NCI-H82 (cell line): Measurements from ENCODE around the gene MRAP.

Experiments
- DNase-seq: peaks from one replicate; lab custom pipeline; 2025; lab: John Stamatoyannopoulos, UW

The MRAP gene

GRCh38 chr21:32322676-32323075 is 24.0 kb downstream of the MRAP start:
- DNase-seq, result no peak

- no peak for DNase-seq
Measured at GRCh38 chr21:32325706-32326105, 27.1 kb downstream of the MRAP start.

DNA sequence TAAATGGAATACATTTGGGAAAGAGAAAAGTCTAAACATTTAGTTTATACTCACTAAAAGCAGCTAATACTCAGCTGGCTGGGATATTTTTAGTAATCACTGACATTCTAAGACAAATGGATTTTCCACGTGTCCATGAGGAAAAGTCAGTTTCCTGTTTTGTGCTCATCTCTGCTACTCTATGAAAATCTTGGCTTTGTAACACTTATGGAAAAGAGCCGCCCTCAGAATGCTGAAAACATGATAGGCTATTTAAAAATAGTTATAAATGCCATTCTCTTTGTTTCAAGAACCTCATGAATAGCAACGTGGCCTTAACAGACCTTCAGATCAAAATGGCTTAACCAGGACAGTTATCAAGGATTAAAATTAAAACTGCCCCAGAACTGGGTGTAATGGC is 29.9 kb downstream of the MRAP start:
- no peak for DNase-seq

GRCh38 chr21:32329331-32329730 is 30.7 kb downstream of the MRAP start:
- DNase-seq, result no peak

GRCh38 chr21:32329776-32330175 is 31.1 kb downstream of the MRAP start:
- no peak for DNase-seq

DNA sequence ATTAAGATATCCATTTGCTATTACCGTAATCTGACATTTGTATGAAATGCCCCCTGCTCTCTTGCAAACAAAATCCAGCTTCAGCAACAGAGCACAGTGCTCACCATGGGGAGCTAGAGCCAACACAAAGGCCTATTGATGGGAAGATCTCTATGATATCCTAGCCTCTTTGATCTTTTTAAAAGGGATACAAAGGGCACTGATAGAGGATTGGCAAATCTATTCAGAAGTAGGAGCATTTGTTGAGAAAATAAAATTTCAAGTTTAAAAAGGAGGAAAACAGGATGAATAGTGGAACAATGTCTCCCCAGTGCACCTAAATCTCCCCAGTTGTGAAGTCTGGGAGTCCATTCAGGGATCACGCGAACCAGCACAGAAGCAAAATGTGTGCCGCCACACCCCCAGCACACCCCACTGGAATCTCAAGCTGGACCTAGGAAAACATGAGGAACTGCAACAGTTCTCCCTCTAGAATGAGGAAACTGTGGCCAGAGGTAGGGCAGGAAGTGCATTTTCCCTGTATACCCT is 32.2 kb downstream of the MRAP start:
- DNase-seq, result no peak

DNA sequence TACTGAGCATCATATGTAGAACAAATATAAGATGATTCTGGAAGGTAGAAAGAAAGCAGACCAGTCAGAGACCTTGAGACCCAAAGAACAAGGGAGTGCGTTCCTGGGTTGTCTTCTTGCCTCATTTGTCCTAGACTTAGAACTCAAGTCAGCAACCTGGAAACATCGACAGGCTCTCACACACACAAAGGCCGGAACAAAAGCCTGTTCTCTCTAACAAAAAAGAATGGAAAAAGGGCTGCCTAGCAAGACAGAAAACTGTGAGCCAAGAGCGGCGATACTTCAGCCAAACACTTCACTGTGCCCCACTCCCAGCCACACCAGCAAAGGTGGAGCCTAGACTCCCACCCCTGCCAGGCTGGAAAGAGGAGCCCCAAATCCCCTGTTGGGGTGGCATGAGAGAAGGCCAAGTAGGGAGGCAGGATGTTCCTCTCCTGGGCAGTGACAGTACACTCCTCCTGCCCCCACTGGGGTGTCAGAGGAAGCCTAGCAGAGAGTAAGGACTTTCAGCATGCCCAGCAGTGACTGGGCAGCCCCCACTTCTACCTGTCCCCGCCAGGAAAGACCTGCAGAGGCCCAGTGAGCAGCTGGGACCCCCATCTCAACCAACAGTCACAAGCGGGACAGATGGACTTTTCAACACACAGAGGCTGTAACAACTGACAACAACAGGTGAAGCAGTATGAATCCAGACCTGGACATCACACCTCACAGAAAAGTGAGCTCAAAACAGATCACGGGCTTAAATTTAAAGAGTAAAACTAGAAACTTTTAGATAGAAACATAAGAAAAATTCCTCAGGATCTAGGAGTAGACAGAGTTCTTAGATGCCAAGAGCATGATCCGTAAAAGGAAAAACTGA is 33.0 kb downstream of the MRAP start:
- DNase-seq, result no peak

DNA sequence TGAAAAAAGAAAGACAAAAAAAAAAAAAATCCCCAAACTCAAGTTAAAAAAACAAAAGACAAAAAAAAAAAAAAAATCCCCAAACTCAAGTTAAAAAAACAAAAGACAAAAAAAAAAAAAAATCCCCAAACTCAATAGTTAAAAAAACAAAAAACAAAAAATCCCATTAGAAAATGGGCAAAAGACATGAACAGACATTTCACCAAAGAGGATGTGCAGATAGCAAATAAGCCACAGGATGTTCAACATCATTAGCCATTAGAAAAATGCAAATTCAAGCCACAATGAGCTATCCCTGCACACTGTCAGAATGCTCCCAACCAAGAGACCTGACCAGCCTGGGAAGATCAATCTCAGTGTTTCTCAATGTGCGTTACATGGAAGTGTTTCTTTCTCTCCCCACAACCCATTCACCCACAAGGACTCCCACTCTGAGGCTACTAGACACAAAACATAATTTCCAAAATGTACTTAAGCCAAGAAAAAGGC is 33.9 kb downstream of the MRAP start:
- DNase-seq, result no peak

- no peak for DNase-seq
Measured at GRCh38 chr21:32333953-32334673, 35.5 kb downstream of the MRAP start.

DNA sequence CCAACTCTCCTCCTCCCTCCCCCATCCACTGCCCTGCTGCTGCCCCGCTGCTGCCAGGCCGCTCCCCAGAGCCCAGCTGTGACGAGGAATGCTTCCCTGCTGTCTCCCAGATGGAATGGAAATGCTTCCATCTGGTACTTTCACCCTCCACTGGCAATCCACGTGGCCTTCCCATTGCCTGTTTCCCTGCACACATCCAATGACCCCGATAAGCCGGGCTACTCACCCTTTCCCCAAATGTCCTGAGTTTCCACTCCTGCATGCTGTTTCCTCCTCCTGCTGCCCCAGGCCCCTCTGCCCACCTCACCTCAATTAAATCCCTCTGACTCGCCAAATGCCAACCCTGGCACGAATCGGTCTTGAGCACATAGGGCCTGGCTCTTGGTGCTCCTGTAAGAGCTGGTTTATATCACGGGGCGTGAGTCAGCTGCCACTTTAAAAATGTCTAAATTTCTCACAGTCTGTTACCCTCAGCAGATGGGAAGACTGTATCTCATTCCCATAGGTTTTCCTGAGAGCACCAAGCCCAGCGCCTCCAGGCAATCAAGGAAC is 36.4 kb downstream of the MRAP start:
- DNase-seq, result peak; percentile 44

DNA sequence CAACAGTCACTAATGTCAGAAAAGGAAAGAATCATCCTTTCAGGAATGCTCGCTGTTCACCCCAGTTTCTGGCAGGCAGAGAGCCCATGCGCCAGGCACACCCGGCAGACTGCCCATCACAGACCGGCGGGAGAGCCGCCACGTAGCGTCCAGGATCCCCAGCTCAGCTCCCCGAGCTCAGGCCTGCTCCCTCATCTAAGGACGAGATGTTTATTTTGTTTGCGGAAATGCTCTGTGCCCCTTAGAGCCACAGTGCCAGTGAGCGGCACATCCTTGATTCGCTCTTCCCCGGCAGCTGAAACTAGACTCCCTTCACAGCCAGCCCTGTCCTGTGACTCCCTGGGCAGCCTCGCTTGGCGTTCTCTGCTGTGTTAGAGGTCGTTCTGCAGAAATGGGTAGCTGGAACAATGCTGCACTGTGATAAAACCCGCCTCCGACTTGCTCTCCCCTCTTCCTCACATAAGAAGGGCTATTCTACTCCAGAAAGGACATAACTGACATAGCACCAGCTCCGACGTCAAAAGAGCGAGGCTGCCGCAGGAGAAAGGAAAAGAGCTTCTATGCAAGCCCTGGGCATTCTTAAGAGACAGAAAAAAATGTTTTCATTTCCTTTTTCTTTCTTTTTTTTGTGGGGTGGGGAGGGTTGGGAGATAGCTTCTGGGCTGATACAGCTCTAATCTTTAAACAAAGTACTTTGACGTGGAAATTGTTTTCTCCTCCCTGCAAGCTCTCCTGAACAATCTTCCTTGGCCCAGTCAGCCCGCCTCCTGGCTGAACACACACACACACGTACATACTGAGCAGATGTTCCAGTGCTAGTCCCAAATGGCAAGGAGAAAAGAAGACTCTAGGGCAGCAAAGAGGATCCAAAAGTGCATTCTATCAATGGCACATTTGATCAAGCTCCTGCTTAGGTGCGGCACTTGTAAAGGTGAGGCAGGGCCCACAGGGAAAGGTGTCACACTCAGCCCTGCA is 37.2 kb downstream of the MRAP start:
- no peak for DNase-seq

DNA sequence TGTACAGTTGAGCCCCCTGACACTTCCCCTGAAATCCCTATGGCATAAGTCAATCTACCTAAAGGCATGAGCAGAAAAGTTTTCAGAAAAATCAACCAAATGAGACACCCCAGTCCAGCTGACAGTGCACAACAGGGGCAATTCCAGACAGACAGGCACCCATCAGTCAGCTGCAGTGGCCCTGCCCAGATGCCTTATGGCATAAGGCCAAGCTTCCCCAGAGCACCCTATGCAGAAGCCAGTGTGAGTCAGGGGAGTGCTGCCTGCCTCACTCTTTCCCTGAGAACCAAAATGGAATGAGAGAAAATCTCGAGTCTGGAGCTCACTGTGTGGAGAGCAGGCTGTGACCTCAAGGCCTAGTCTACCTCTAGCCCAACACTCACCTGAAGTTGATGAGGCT is 38.1 kb downstream of the MRAP start:
- DNase-seq, result no peak

DNA sequence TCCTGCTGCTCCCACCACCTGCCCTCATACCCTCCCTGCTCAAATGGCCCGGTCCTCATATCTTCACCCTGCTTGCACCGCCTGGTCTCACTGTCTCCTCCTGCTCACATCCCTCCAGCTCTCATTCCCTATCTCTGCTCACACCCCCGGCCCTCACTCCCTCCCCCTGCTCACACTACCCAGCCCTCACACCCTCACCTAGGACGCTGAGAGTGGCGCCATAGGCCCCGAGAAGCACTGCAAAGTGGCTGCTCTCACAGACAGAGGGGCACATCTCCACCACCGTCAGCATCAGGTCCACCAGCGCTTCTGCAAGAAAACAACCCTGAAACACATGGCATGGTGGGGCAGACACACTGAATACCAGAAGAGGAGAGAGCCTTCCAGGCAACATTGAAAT is 38.6 kb downstream of the MRAP start:
- no peak for DNase-seq

DNA sequence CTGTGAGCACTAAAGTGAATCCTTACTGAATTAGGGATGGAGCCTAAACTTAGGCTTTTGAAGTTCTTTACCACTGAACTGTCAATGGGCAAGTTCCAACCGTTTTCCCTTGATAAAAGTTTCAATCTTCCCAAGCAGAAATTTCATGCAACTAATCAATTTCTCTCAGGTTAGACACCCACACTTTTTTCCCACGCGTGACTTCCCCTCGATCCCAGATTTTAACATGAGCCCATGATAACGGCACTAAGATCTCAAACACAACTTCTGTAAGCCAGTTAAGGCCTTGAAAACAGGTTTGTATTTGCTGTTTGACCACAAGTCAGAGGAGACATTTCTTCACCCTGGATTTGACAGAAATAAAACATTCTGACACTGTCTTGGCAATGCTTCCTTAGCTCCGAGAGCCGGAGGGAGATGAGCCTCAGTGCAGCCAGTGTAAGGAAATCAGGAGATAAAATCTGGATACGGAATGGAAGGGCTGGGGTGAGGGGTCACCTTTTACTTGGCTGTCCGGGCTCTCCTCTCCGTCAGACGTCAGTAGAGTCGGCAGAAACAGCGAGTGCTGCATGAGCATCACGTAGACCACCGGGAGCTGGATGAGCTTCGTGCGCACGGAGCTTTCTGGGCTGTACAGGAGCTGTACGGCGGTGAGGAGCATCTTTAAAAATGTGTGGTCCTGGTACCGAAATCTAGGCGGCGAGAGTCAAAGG is 39.7 kb downstream of the MRAP start:
- DNase-seq, result no peak

GRCh38 chr21:32340863-32341848 is 42.5 kb downstream of the MRAP start:
- DNase-seq, result no peak

DNA sequence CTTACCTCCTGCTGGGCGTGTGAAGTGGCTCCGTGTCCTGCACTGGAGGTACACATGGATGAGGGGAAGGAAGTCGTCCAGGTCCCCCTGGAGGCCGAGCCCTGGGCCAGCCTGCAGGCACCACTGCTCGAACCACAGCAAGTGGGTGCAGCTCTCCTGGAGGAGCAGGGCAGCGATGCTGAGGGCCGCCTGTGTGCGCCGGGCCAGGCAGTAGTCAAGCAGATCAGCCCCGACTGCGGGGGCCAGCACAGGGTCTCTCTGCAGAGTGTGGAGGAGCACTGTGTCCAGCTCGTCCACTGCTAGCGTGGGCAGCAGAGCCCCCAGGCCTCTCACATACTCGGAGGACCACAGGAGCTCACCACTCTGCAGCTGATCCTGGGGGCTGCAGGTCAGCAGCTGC is 48.3 kb downstream of the MRAP start:
- DNase-seq, result no peak

DNA sequence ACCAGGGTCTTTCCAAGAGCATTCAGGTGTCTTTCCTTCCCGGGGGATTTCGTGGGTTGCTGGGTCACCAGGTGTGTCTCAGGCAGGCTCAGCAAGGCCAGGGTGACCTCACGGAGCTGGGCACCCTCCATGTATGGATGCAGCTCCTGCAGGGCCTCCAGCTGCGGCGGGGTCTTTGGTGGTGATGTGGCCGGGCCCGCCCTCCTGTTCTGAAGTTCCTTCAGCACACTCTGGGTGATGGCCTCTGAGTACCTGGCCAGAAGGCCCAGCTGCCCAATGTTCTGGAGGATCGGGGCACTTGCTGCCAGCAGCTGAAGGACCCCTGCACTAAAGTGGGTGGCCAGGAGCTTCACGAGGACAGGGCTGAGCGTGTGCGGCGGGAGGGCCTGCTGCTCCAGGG is 48.7 kb downstream of the MRAP start:
- no peak for DNase-seq

GRCh38 chr21:32347977-32348376 is 49.3 kb downstream of the MRAP start:
- no peak for DNase-seq

DNA sequence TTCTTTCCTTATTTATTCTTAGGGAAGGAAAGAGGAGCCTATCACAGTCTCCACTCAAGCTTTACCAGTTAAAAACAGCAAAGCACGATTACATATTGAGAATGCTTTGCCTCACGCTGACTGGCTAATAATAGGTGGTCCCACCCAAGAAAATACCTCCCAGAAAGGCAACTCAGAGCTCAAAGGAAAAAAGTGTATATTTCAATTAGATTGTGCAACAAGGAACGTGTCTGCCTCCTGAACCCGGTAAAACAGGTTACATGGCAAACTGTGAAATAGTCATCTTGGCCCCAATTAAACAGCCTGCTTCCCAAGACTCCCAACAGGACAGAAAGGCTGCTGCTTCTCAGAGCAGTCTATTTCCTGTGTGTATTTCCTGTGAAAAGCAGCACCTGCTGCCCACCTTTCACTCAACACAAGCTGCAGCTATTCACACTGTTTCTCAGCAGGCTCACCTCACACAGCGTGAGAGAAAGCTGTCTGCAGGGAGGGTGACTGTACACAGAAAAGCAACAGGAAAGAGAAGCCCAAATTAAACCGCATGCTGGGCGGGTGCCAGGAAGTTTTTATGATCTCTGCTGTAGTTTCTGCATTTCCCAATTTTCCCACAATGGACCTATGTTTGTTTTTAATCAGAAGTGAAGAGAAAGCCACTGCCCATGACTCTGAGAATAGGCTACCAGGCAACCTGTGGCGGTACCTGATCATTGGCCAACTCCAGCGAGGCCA is 50.1 kb downstream of the MRAP start:
- no peak for DNase-seq
